HG03432 (cell line): ENCODE measurements around the gene PLXNA2.

Experiments
- ATAC-seq: cut with Tn5 transposase; IDR thresholded peaks from one replicate; pipeline ENCODE4 v1.9.1; 2021; ENCODE audit warnings: mild to moderate bottlenecking, moderate library complexity; ENCODE audit not compliant: unreplicated experiment

Gene PLXNA2

DNA sequence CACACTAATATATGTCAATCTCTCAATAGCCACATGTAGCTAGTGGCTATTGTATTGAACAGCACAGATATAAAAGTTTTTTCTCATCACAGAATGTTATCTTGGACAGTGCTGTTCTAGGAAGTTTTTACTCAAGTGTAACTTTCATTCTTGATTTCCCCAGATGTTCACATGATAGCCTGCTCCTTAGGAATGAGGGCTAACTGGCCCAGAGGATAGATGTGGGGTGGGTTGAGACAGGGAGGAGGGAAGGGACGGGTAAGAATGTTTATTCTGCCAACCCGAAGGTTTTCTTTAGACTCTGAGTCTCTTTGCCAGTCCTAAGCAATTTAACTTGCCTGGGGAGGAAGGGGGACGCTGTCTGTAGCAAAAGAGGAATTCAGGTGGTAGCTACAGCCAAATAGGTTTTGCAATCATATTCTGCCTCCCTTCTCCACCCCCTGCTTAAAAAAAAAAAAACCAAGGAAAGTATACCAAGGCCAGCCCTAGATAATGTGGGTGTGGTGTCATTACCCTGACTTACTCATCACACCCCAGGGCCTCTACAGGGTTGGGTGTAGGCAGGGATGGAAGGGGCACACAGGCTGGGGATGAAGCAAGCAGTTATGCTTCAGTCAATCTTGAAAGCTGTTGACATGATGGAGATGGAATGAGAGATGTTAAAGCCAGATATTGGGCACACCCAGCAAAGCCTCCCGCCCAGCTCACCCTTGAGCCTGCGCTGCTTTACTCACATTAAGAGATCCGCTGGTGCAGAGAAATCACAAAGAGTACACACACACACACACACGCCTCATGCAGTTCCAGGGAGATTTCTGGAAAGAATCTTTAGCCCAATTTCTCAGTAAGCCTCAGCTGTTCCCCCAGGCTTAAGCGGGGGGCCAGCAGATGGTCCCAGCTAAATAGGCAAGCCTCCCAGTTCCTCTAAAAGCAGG lies 59.9 kb downstream of the PLXNA2 start:
- no peak for ATAC-seq

- no peak for ATAC-seq
Measured at GRCh38 chr1:208182880-208183645, 61.1 kb downstream of the PLXNA2 start.

DNA sequence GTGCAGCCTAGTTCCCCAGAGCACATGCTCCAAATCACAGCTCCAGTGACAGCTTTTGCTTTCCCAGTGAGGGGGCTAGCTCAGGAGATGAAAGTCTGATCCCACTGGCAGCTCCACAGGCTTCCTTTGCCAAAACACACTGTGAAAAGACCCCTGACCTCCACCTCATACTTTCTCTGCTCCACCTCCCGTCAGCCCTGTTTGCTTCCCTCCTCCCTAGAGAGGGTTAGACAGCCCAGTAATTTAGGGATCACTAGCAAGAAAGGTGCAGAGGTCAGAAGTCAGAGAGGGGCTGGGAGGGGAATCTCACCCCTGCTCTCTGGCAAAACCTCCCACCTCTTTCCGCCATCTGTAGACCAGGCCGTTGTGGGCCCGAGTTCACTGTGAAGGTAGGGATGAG lies 62.8 kb downstream of the PLXNA2 start:
- ATAC-seq, result no peak

DNA sequence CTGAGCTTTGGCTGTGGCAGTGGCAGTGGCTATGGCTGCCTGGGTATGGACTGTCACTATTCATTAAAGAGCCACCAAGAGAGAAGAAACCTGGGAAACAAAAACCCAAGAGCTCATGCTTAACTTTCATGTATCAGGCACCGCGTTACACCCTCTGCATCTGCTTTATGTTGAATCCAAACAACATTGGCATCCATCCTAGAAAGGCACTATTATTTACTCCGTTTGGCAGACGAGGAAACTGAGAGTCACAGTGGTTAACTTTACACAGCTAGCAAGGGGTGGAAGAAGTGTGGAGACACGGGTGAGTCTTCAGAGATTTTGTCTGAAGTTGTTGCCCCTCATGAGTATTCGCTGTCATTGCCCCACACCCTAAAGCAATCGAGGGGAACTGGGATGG lies 63.8 kb downstream of the PLXNA2 start:
- ATAC-seq, result no peak

DNA sequence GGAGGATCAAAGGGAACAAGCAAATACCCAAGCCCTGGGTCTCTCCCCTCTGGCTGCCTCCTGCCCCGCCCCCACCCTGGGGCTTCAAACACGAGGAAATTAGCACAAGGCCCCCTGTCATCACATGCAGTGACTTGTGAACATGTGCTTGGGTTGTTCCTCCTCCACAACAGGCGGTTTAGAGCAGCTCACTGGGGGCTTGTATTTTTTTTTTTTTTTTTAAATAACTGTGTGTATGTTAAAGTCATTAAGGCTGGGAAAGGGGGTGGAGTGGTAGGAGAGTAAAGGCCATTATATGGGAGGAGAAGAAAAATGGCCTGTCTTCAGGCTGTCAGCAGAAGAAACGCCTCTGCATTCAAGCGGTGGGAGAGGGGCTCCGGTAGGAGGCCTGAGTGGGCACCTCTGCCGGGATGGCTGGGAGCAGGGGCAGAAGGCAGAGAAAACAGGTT lies 64.2 kb downstream of the PLXNA2 start:
- ATAC-seq, result no peak

DNA sequence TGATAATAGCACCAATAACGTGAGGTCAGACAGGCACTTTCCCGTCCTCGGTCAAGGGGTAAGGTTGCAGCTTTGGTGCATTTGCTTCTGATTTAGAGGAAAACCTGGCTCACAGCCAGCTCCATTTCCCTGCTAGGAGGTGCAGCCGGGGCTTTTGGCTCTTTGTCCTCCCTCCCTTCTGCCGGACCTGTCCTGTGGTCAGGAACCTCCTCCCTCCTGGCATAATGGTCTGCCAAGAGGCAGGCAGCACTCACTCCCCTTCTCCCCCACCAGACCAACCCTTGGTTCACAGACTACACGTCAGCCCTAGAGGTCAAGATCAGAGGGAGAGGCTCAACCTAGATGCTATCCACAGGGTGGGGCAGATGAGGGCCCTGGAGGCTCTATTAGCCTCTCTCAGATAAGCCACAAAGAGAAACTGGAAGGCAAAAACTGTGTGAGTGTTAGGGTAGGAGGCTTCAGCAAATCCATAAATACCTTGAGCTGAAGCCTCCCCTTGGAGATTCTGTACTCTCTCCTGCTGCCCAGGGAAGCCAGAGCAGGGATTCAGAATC lies 64.8 kb downstream of the PLXNA2 start:
- no peak for ATAC-seq

DNA sequence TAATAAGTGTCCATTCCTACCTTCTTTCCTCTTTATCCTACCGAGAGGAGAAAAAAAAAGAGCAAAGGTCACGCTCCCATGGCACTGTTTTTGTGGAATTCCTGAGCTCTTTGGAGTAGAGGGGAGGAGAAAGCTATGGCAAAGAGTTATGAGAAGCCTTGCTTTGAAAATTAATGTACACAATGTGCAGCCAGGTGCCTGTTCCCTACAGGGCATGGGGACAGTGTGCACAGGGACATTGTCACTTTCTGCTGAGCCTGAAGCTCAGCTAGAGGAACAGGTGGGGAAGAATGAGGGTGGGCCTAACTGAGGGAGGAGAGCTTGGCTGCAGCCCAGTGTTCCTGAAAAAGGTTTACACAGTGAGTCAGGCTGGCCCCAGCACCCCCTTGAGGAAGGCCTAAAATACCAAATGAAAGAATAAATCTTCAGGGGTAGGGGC lies 66.1 kb downstream of the PLXNA2 start:
- no peak for ATAC-seq

GRCh38 chr1:208177656-208178055 lies 66.5 kb downstream of the PLXNA2 start:
- peak; percentile 74 for ATAC-seq

GRCh38 chr1:208176649-208177048 lies 67.5 kb downstream of the PLXNA2 start:
- no peak for ATAC-seq

- no peak for ATAC-seq
Measured at GRCh38 chr1:208175508-208175895, 68.7 kb downstream of the PLXNA2 start.

DNA sequence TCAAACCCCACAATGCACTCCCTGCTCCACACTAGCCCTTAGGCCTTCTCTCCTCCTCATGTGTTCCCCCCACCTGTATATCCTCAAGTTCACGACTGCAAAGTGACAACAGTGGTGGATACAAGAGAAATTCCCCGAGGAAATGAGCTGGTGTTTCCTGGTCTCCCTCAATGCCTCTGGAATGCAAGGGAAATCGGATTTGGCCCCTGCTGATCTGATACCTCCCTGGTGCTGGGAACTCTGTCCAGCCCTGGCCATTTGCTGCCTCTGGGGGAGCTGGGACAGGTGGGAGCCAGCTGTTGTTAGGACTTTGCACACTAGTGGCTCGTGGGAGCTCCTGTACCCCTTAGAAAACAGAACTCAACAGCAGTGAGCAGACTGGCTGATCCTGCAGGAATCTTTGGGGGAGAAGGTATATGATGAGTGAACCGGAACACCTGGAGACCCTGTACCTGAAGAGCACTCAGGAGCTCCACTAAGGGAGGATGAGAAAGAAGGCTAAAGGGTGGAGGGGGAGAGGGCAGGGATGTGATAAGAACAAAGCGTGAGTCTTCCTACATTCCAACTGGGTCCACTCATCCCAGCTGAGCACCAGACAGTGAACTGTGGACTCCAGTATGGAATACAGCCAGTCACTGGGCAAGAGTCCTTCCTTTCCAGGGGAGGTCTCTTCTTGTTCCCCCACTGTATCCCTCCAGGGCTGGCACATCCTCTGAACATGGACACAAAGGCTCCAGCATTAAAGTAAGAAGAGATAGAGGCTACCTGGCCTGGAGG lies 69.3 kb downstream of the PLXNA2 start:
- no peak for ATAC-seq

GRCh38 chr1:208174200-208174599 lies 70.0 kb downstream of the PLXNA2 start:
- ATAC-seq, result no peak

DNA sequence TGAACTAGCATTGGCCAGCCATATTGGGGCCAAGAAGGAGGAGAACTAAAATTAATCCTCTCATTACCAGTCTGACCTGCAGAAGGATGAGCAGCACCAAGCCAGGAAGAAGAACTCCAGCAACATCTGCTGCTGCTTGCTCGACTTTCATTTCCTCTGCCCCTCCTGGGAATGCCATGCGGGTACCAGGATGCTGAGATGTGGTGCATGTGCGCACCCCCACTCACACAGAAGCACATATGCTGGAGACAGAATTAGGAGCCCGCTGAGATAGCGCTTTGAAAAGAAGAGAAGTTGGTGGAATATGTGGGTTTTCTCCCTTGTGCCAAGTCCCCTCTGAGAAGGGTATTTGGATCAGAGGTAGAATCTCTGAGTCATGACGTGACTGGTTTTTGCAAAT lies 70.4 kb downstream of the PLXNA2 start:
- no peak for ATAC-seq

- no peak for ATAC-seq
Measured at GRCh38 chr1:208172423-208173145, 71.6 kb downstream of the PLXNA2 start.

DNA sequence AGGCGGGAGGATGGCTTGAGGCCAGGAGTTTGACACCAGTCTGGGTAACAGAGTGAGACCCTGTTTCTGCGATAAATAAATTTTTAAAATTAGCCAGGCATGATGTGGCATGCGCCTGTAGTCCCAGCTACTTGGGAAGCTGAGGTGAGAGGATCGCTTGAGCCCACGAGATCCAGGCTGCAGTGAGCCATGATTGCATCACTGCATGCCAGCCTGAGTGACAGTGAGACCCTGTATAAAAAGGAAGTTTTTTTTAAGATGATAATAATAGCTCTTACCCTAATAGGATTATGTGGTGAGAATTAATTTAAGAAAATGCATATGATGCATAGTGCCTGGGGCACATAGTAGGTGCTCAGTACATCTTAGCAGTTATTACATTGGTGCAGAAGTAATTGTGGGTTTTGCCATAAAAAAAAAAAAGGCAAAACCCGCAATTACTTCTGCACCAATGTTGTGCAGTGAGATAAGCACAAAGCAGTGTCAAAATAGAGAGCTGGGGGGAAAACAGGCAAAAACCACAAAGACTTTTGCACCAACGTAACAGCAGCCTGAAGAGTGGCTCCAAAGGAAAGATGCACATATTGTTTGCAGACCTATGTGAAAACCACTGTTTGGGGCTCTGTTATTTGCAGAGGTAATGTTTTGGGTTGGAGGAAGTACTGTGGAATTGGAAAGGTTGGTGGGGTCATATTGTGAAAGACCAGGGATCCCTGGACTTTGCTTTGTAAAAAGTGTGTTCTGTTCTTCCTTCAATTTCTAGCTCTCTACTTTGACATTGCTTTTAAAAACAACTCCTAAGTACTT lies 72.4 kb downstream of the PLXNA2 start:
- no peak for ATAC-seq

DNA sequence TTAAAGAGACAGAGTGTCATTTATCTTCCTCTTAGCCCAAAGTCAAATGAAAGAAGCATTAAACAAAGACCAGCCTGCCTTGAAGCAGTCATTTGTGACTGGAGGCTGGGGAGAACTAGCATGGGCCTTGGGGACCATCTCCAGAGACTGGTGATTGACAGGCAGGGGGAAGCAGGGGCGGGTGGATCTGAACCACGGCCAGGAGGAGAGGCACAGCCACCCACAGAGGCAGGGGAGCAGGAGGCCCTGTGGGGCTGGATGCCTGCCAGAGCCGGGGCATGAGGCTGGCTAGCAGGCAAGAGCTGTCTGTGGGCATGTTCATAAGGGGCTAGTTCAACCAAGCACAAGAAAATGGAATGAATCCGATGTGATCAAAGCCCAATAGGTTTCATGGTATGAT lies 73.9 kb downstream of the PLXNA2 start:
- no peak for ATAC-seq

- no peak for ATAC-seq
Measured at GRCh38 chr1:208169081-208169879, 74.9 kb downstream of the PLXNA2 start.

GRCh38 chr1:208167261-208167869 lies 76.8 kb downstream of the PLXNA2 start:
- no peak for ATAC-seq
